AG04450 (cell line): ENCODE data around the gene MGAT5B. TPM values are rescaled to one million over a fixed set of nuclear protein-coding genes. Genes with fewer than 3 reads are reported as not detected.

ENCODE experiments used
- CTCF ChIA-PET: fragments of 300-600, 350-600 bp; formaldehyde crosslinking; extraction: SDS; loops from one replicate; lab custom pipeline; 2022; ENCODE audit warnings: antibody characterized with exemption, inconsistent platforms; lab: Charles Lee
- POLR2A ChIA-PET: fragments of 350-600 bp; formaldehyde crosslinking; extraction: SDS; loops from one replicate; lab custom pipeline; 2021; ENCODE audit warnings: antibody characterized with exemption, inconsistent platforms; lab: Yijun Ruan, JAX
- DNase-seq: peaks from one replicate; pipeline ENCODE4 v3.0.0-alpha.2; 2011; ENCODE audit warnings: low read depth, low spot score
- H3K27ac ChIP-seq: one replicate; pipeline ENCODE4 v1.5.1; 2012; ENCODE audit warnings: low read depth, low read length, control low read depth
- H3K27me3 ChIP-seq: one replicate; pipeline ENCODE4 v1.6.0; 2012; ENCODE audit warnings: low read length; ENCODE audit not compliant: control insufficient read depth, insufficient read depth
- H3K4me3 ChIP-seq: 2 replicates; pipeline ENCODE4 v1.5.1; 2011; ENCODE audit warnings: mild to moderate bottlenecking, low read depth, low read length, control low read depth
- H3K9me3 ChIP-seq: 2 replicates; pipeline ENCODE4 v1.5.1; 2012; ENCODE audit warnings: low read length; ENCODE audit not compliant: control insufficient read depth, insufficient read depth
- polyA plus RNA-seq: library from polyadenylated mRNA; depleted of rRNA; stranded (reverse); fragments of >200 nt; gene quantifications from 2 replicates; pipeline ENCODE4 v1.2.3, GENCODE V29; 2011
- TF ChIP-seq, protein P1 (sequence below): IDR thresholded peaks from 2 replicates; pipeline ENCODE4 v1.5.1; 2011; ENCODE audit warnings: low read depth, low read length, control low read depth, inconsistent platforms

Gene MGAT5B
- polyA plus RNA-seq, 1 experiment = 0.69 TPM

DNA sequence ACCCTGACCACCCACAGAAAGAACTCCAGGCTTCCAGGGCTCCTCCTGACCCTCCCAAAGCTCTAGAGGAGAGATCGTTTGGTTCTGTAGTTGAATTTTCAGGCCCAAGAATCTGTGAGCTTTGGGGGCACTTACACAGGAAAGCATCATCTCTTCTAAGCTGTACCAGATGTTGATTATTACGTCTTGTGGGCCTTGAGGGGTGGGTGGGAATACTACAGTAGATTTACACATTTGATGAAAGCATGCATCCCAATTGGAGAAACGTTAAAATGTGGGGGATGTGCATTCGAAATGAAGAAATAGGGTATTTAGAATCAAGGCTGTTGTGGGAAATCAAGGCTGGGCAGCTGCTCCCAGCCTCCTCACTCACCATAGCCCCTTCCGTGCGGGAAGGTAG, 61.9 kb downstream of the MGAT5B start:
- ChIA-PET CTCF (no interaction called here), POLR2A (no interaction called here)
- Histone ChIP-seq H3K27ac (no peak overlapping the region), H3K27me3 (no peaks in the 10 kb centered on the region), H3K4me3 (no peak overlapping the region), H3K9me3 (no peaks in the 10 kb centered on the region)
- TF ChIP-seq, protein P1, sequence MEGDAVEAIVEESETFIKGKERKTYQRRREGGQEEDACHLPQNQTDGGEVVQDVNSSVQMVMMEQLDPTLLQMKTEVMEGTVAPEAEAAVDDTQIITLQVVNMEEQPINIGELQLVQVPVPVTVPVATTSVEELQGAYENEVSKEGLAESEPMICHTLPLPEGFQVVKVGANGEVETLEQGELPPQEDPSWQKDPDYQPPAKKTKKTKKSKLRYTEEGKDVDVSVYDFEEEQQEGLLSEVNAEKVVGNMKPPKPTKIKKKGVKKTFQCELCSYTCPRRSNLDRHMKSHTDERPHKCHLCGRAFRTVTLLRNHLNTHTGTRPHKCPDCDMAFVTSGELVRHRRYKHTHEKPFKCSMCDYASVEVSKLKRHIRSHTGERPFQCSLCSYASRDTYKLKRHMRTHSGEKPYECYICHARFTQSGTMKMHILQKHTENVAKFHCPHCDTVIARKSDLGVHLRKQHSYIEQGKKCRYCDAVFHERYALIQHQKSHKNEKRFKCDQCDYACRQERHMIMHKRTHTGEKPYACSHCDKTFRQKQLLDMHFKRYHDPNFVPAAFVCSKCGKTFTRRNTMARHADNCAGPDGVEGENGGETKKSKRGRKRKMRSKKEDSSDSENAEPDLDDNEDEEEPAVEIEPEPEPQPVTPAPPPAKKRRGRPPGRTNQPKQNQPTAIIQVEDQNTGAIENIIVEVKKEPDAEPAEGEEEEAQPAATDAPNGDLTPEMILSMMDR = no peak
- DNase-seq = no peak

DNA sequence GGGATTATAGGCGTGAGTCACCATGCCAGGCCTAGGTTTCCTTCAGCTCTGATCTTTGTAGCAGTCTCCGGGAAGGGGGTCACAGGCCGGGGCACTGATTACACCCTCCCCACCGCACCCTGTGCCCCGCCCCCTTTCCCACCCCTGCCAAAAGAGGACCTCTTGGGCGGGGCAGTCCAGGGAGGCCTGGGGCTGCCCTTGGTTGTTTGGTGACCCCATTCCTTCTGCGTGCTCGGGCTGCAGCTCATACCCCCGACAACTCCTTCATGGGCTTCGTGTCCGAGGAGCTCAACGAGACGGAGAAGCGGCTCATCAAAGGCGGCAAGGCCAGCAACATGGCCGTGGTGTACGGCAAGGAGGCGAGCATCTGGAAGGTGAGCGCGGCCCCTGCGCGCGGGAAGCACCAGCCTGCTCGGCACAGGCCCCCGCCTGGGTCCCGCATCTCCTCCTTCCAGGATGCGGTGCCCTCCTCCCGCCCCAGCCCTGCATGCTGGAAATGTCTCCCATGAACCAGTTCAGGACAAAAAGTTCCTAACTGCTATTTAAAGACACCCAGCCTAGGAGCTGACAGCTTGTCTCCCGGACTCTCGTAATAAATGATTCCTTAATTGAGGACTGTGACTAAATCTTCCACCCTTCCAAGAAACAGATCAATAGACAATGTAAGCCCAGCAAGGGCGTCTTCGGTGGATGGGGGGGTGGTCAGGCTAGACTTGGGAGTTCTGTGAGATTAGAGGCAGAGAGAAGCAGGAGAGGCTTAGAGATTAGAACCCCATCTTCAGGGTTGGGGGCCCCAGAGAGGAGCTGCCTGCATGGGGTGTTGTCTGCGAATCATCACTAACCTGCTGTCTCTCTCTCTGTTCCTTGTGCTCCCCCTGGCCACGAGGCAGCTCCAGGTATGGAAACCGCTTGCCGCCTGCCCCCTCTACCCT, 64.5 kb downstream of the MGAT5B start:
- H3K9me3 ChIP-seq = no peaks in the 10 kb centered on the region
- peaks cover under 1% of the 10 kb centered on the region for H3K27me3 ChIP-seq
- ChIA-PET CTCF (no interaction called here), POLR2A (no interaction called here)
- no peak for DNase-seq
- no peak overlapping the region for H3K4me3 ChIP-seq
- H3K27ac ChIP-seq = no peak overlapping the region
- TF ChIP-seq, protein P1 = no peak

DNA sequence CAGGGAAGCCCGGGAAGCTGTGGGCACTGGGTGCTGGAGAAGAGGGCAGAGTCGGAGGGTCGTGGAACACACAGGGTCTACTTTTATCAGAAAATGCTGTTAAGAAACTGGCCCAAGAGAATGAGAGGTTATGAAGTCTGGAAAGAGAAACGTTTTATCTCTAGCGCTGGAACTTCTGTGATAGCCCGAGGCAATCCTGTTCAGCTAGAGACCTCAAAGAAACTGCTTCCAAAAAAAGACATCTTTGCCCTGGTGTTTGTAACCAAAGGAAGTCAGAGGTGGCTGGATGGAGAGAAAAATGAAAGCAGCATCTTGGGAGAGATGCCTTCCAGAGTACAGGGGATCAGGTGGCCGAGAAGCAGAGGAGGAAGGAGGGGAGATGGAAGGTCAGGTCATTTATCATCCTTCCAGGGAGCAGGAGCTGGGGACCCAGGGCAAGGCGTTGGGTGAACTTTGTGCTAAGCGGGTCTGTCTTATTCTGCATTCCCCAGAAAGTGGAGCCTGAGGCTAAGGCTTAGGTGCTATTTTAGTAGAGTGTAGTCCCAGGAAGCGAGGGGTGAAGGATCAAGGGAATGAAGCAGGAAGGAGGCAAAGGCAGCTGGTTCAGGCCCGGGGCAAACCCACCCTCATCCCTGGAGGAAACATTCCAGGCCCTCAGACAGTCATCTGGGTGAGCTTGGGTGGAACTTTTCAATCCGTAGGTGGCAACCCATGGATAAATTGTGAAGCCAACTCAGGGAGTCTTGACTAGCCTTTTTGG, 66.5 kb downstream of the MGAT5B start:
- TF ChIP-seq, protein P1 = no peak
- CTCF ChIA-PET = interaction anchor here (0.6 kb wide), 1 partner anchor 67 kb away, joined by 3 read pairs; no protein-coding TSS in a partner anchor
- H3K4me3 ChIP-seq = no peak overlapping the region
- no peaks in the 10 kb centered on the region for H3K9me3 ChIP-seq
- POLR2A ChIA-PET = no interaction called here
- H3K27me3 ChIP-seq = peaks cover 4% of the 10 kb centered on the region
- DNase-seq = no peak
- no peak overlapping the region for H3K27ac ChIP-seq

DNA sequence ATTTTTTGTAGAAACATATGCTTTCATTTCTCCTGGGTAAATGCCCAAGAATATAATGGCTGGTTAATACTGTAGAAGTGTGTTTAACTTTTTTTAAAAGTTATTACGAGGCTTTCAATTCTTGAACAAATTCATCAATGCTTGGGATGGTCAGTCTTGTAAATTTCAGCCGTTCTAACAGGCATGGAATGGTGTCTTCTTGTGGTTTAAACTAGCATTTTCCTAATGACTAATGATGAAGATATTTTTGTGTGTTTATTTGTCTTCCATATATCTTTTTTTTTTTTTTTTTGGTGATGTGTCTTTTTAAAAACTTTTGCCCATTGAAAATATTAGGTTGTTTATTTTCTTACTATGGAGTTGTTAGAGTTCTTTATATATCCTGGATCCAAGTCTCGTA, 67.1 kb downstream of the MGAT5B start:
- Histone ChIP-seq H3K27me3 (peaks cover 4% of the 10 kb centered on the region), H3K27ac (no peak overlapping the region), H3K4me3 (no peak overlapping the region), H3K9me3 (no peaks in the 10 kb centered on the region)
- ChIA-PET POLR2A (no interaction called here), CTCF (no interaction called here)
- no peak for DNase-seq
- TF ChIP-seq, protein P1 = no peak
